Measurements from ENCODE around the gene OPTC. TPM values are rescaled to one million over a fixed set of nuclear protein-coding genes. Genes with fewer than 3 reads are reported as not detected.

The OPTC gene
- total RNA-seq, 4 donors from 2014 or later, result not detected

GRCh38 chr1:203499643-203500278, 5.8 kb downstream of the OPTC start:
- no peak for ATAC-seq
- H3K9me3 ChIP-seq, result no peaks in the 10 kb centered on the region
- TF ChIP-seq CTCF (IDR thresholded peaks at IDR 0.05 in 4 of 5, conservative IDR thresholded peaks at IDR 0.05 in 1 of 5) (no peak), POLR2A (IDR thresholded peaks at IDR 0.05) (no peak)
- H3K4me1 ChIP-seq, result peaks cover 0 to 3% of the 10 kb centered on the region in 2 donors
- intact Hi-C loops (cut with DNase I; ENCODE audit: low total_unique reads) (no loop called here), in situ Hi-C loops (cut with MboI; ENCODE audit: low sequenced_read_pairs in 4 of 4) (loop anchor here in 2 of 4 donors (5.0 to 10.0 kb wide), 3 partner anchors 105 to 203 kb away; partner anchors contain the start of gene ATP2B4 (in 1 of the 2))
- H3K27ac ChIP-seq, result no peak overlapping the region
- DNase-seq, result no peak
- no peaks in the 10 kb centered on the region for H3K27me3 ChIP-seq
- no peaks in the 10 kb centered on the region for H3K36me3 ChIP-seq
- no peak overlapping the region for H3K4me3 ChIP-seq

GRCh38 chr1:203500279-203500678, 6.3 kb downstream of the OPTC start:
- DNase-seq (no peak), ATAC-seq (no peak)
- Histone ChIP-seq H3K27ac (no peak overlapping the region), H3K4me1 (peaks cover 0 to 5% of the 10 kb centered on the region in 2 donors), H3K27me3 (no peaks in the 10 kb centered on the region), H3K4me3 (no peak overlapping the region), H3K9me3 (no peaks in the 10 kb centered on the region), H3K36me3 (no peaks in the 10 kb centered on the region)
- intact Hi-C loops (cut with DNase I; ENCODE audit: low total_unique reads) (no loop called here), in situ Hi-C loops (cut with MboI; ENCODE audit: low sequenced_read_pairs in 4 of 4) (loop anchor here in 2 of 4 donors (5.0 to 10.0 kb wide), 3 partner anchors 105 to 202 kb away; partner anchors contain the start of gene ATP2B4 (in 1 of the 2))
- TF ChIP-seq POLR2A (IDR thresholded peaks at IDR 0.05) (no peak), CTCF (IDR thresholded peaks at IDR 0.05 in 4 of 5, conservative IDR thresholded peaks at IDR 0.05 in 1 of 5) (no peak)

GRCh38 chr1:203503836-203504235, 9.9 kb downstream of the OPTC start:
- DNase-seq, result no peak
- no peak overlapping the region for H3K4me3 ChIP-seq
- intact Hi-C loops (cut with DNase I; ENCODE audit: low total_unique reads) (loop anchor here (1.0 kb wide), 1 partner anchor 198 kb away; no protein-coding TSS in a partner anchor), in situ Hi-C loops (cut with MboI; ENCODE audit: low sequenced_read_pairs in 4 of 4) (loop anchor here in 2 of 4 donors (5.0 to 10.0 kb wide), 3 partner anchors 101 to 198 kb away; partner anchors contain the start of gene ATP2B4 (in 1 of the 2))
- H3K27ac ChIP-seq, result no peak overlapping the region
- no peak for ATAC-seq
- TF ChIP-seq POLR2A (IDR thresholded peaks at IDR 0.05) (no peak), CTCF (IDR thresholded peaks at IDR 0.05 in 4 of 5, conservative IDR thresholded peaks at IDR 0.05 in 1 of 5) (no peak)
- H3K4me1 ChIP-seq, result peaks cover 11 to 13% of the 10 kb centered on the region in 2 donors
- H3K27me3 ChIP-seq, result no peaks in the 10 kb centered on the region
- H3K9me3 ChIP-seq, result no peaks in the 10 kb centered on the region
- H3K36me3 ChIP-seq, result no peaks in the 10 kb centered on the region

DNA sequence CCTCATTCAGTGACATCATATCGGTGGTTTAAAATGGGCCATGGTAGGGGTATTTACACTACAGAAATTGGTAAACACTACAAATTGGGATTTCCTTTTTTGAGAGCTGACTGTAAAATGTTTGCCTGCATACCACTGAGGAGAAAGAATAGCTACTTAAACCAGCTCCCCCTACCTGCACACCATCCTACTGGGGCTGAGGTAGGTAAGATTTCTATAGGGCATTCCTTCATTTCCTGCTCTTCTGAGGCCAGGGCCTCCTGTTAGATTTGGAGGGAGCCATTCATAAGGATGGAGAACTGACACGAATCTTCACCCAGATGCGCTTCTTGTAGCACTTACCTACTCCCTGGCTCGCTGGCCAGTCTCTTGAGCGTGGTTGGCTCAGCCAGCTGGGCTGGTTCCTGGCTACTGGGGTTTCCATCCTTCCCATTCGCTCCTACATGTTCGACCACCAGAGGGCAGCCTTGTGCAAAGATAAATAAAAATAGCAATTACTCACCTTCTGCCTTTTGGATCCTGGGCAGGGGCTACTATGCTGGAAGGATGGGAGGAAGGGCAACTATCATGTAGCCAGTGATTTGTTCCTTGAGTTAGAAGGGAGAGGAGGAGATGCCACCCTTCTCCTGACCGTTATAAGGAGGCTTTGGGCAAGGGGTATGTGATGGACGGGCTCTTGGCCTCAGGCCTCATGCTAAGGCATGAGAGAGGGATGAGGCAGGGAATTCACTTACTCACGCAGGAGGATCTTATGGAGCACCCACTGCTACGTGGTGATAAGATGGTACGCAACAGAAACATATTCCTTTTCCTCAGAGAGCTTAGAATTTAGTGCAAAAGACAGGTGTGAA, 10.7 kb downstream of the OPTC start:
- Histone ChIP-seq H3K36me3 (no peaks in the 10 kb centered on the region), H3K4me1 (peaks cover 11 to 13% of the 10 kb centered on the region in 2 donors), H3K4me3 (no peak overlapping the region), H3K9me3 (no peaks in the 10 kb centered on the region), H3K27ac (no peak overlapping the region), H3K27me3 (no peaks in the 10 kb centered on the region)
- no peak for TF ChIP-seq POLR2A (IDR thresholded peaks at IDR 0.05)
- TF ChIP-seq CTCF (IDR thresholded peaks at IDR 0.05 in 4 of 5, conservative IDR thresholded peaks at IDR 0.05 in 1 of 5), result peak; percentile 65 to 94 (median 85)
- in situ Hi-C loops (cut with MboI; ENCODE audit: low sequenced_read_pairs in 4 of 4), result loop anchor here (5.0 to 10.0 kb wide), 3 partner anchors 100 to 198 kb away; partner anchors contain the start of gene ATP2B4 (in 1 of the 4)
- DNase-seq (peak; percentile 60 to 70), ATAC-seq (peak; percentile 78 to 88)
- intact Hi-C loops (cut with DNase I; ENCODE audit: low total_unique reads), result loop anchor here (1.0 to 5.0 kb wide), 2 partner anchors 123 to 198 kb away; partner anchors contain the start of gene ATP2B4

All from gastrocnemius medialis (tissue), 4 donors.